Dendritic cell treated with granulocyte-macrophage colony-stimulating factor and Interleukin-4, amounts not matched to agents 40 ng/mL and 50 ng/mL, for 4 days (primary cell): Measurements from ENCODE around the gene FYN.

ENCODE experiments used
- H3K27ac Mint-ChIP-seq: one replicate; pipeline ENCODE4 v1.8.0; 2022; ENCODE audit warnings: mild to moderate bottlenecking, mixed read lengths
- H3K27me3 Mint-ChIP-seq: one replicate; pipeline ENCODE4 v1.8.0; 2022; ENCODE audit warnings: mild to moderate bottlenecking, mixed read lengths
- H3K36me3 Mint-ChIP-seq: one replicate; pipeline ENCODE4 v1.8.0; 2022; ENCODE audit warnings: low read depth, mixed read lengths
- H3K4me1 Mint-ChIP-seq: one replicate; pipeline ENCODE4 v1.8.0; 2022; ENCODE audit warnings: low read depth, mixed read lengths
- H3K4me3 Mint-ChIP-seq: one replicate; pipeline ENCODE4 v1.8.0; 2022; ENCODE audit warnings: mild to moderate bottlenecking, moderate library complexity, mixed read lengths
- H3K9me3 Mint-ChIP-seq: one replicate; pipeline ENCODE4 v1.8.0; 2022; ENCODE audit warnings: mixed read lengths
- intact Hi-C: fragments of 100-400 bp; cut with micrococcal nuclease; formaldehyde crosslinking; loops from one replicate; pipeline ENCODE4 v1.15.0; 2022

Gene FYN

GRCh38 chr6:111727041-111727440 is 146.2 kb downstream of the FYN start:
- H3K9me3 Mint-ChIP-seq, result no peaks in the 10 kb centered on the region
- peaks cover 51% of the 10 kb centered on the region for H3K4me1 Mint-ChIP-seq
- H3K27ac Mint-ChIP-seq, result no peak overlapping the region
- intact Hi-C loops, result loop anchor here (10.0 kb wide), 1 partner anchor 148 kb away; the partner anchor contains the start of gene FYN
- no peaks in the 10 kb centered on the region for H3K36me3 Mint-ChIP-seq
- peaks cover 6% of the 10 kb centered on the region for H3K27me3 Mint-ChIP-seq
- H3K4me3 Mint-ChIP-seq, result no peak overlapping the region

- Mint-ChIP-seq H3K4me3 (no peak overlapping the region), H3K9me3 (no peaks in the 10 kb centered on the region), H3K4me1 (peaks cover 51% of the 10 kb centered on the region), H3K36me3 (no peaks in the 10 kb centered on the region), H3K27me3 (peaks cover 6% of the 10 kb centered on the region), H3K27ac (no peak overlapping the region)
- intact Hi-C loops, result loop anchor here (10.0 kb wide), 1 partner anchor 149 kb away; the partner anchor contains the start of gene FYN
Measured at GRCh38 chr6:111725446-111726112, 147.7 kb downstream of the FYN start.

GRCh38 chr6:111724505-111724904 is 148.7 kb downstream of the FYN start:
- intact Hi-C loops, result loop anchor here (10.0 kb wide), 1 partner anchor 150 kb away; the partner anchor contains the start of gene FYN
- H3K4me3 Mint-ChIP-seq, result no peak overlapping the region
- no peaks in the 10 kb centered on the region for H3K9me3 Mint-ChIP-seq
- peaks cover 6% of the 10 kb centered on the region for H3K27me3 Mint-ChIP-seq
- peak overlapping the region; percentile 60 for H3K27ac Mint-ChIP-seq
- no peaks in the 10 kb centered on the region for H3K36me3 Mint-ChIP-seq
- peaks cover 43% of the 10 kb centered on the region for H3K4me1 Mint-ChIP-seq

- peaks cover 6% of the 10 kb centered on the region for H3K27me3 Mint-ChIP-seq
- peak overlapping the region; percentile 60 for H3K27ac Mint-ChIP-seq
- H3K4me1 Mint-ChIP-seq, result peaks cover 43% of the 10 kb centered on the region
- no peak overlapping the region for H3K4me3 Mint-ChIP-seq
- H3K9me3 Mint-ChIP-seq, result no peaks in the 10 kb centered on the region
- H3K36me3 Mint-ChIP-seq, result no peaks in the 10 kb centered on the region
- intact Hi-C loops, result loop anchor here (10.0 kb wide), 1 partner anchor 151 kb away; the partner anchor contains the start of gene FYN
Measured at GRCh38 chr6:111724039-111724438, 149.2 kb downstream of the FYN start.

GRCh38 chr6:111723412-111723970 is 149.8 kb downstream of the FYN start:
- Mint-ChIP-seq H3K27me3 (peaks cover 6% of the 10 kb centered on the region), H3K27ac (no peak overlapping the region), H3K4me3 (no peak overlapping the region), H3K36me3 (no peaks in the 10 kb centered on the region), H3K9me3 (no peaks in the 10 kb centered on the region), H3K4me1 (peaks cover 43% of the 10 kb centered on the region)
- intact Hi-C loops, result loop anchor here (10.0 kb wide), 1 partner anchor 151 kb away; the partner anchor contains the start of gene FYN

- Mint-ChIP-seq H3K4me3 (no peak overlapping the region), H3K36me3 (no peaks in the 10 kb centered on the region), H3K9me3 (no peaks in the 10 kb centered on the region), H3K27ac (no peak overlapping the region), H3K4me1 (peaks cover 43% of the 10 kb centered on the region), H3K27me3 (peaks cover 6% of the 10 kb centered on the region)
- intact Hi-C loops, result loop anchor here (10.0 kb wide), 1 partner anchor 153 kb away; the partner anchor contains the start of gene FYN
Measured at GRCh38 chr6:111722179-111722731, 151.0 kb downstream of the FYN start.

- Mint-ChIP-seq H3K4me3 (no peak overlapping the region), H3K27me3 (peaks cover 6% of the 10 kb centered on the region), H3K4me1 (peaks cover 43% of the 10 kb centered on the region), H3K27ac (no peak overlapping the region), H3K9me3 (no peaks in the 10 kb centered on the region), H3K36me3 (no peaks in the 10 kb centered on the region)
- intact Hi-C loops, result loop anchor here (10.0 kb wide), 1 partner anchor 153 kb away; the partner anchor contains the start of gene FYN
Measured at GRCh38 chr6:111721753-111722154, 151.5 kb downstream of the FYN start.

GRCh38 chr6:111720931-111721496 is 152.2 kb downstream of the FYN start:
- Mint-ChIP-seq H3K36me3 (no peaks in the 10 kb centered on the region), H3K27ac (no peak overlapping the region), H3K4me1 (peaks cover 43% of the 10 kb centered on the region), H3K4me3 (no peak overlapping the region), H3K27me3 (peaks cover 4% of the 10 kb centered on the region), H3K9me3 (no peaks in the 10 kb centered on the region)
- intact Hi-C loops, result loop anchor here (10.0 kb wide), 1 partner anchor 154 kb away; the partner anchor contains the start of gene FYN

GRCh38 chr6:111718990-111719389 is 154.3 kb downstream of the FYN start:
- no peak overlapping the region for H3K27ac Mint-ChIP-seq
- intact Hi-C loops, result no loop called here
- peaks cover 10% of the 10 kb centered on the region for H3K36me3 Mint-ChIP-seq
- no peak overlapping the region for H3K4me3 Mint-ChIP-seq
- peaks cover 25% of the 10 kb centered on the region for H3K4me1 Mint-ChIP-seq
- no peaks in the 10 kb centered on the region for H3K27me3 Mint-ChIP-seq
- no peaks in the 10 kb centered on the region for H3K9me3 Mint-ChIP-seq

- Mint-ChIP-seq H3K4me1 (peaks cover 25% of the 10 kb centered on the region), H3K27ac (no peak overlapping the region), H3K9me3 (no peaks in the 10 kb centered on the region), H3K36me3 (peaks cover 17% of the 10 kb centered on the region), H3K27me3 (no peaks in the 10 kb centered on the region), H3K4me3 (no peak overlapping the region)
- intact Hi-C loops, result no loop called here
Measured at GRCh38 chr6:111718326-111718725, 154.9 kb downstream of the FYN start.

- Mint-ChIP-seq H3K36me3 (peaks cover 22% of the 10 kb centered on the region), H3K4me3 (no peak overlapping the region), H3K27ac (no peak overlapping the region), H3K27me3 (no peaks in the 10 kb centered on the region), H3K9me3 (no peaks in the 10 kb centered on the region), H3K4me1 (peaks cover 21% of the 10 kb centered on the region)
- intact Hi-C loops, result no loop called here
Measured at GRCh38 chr6:111717621-111718020, 155.6 kb downstream of the FYN start.

- no peaks in the 10 kb centered on the region for H3K9me3 Mint-ChIP-seq
- intact Hi-C loops, result no loop called here
- no peaks in the 10 kb centered on the region for H3K27me3 Mint-ChIP-seq
- peaks cover 8% of the 10 kb centered on the region for H3K4me1 Mint-ChIP-seq
- H3K4me3 Mint-ChIP-seq, result no peak overlapping the region
- H3K27ac Mint-ChIP-seq, result no peak overlapping the region
- H3K36me3 Mint-ChIP-seq, result peaks cover 28% of the 10 kb centered on the region
Measured at GRCh38 chr6:111716325-111716724, 156.9 kb downstream of the FYN start.

GRCh38 chr6:111715321-111715720 is 157.9 kb downstream of the FYN start:
- Mint-ChIP-seq H3K9me3 (no peaks in the 10 kb centered on the region), H3K27me3 (no peaks in the 10 kb centered on the region), H3K4me1 (no peaks in the 10 kb centered on the region), H3K36me3 (peaks cover 28% of the 10 kb centered on the region), H3K27ac (no peak overlapping the region), H3K4me3 (no peak overlapping the region)
- intact Hi-C loops, result no loop called here
